Spleen (tissue), 11 donors: ENCODE results near the gene NRL. TPM values are rescaled to one million over a fixed set of nuclear protein-coding genes. Genes with fewer than 3 reads are reported as not detected.

ENCODE experiments used
- DNase-seq: peaks from one replicate; pipeline ENCODE4 v3.0.0-alpha.2; 2020
- H3K27ac ChIP-seq, 8 donors: fragments of 200-600 bp; sonication (generic) in 7 of 8; 1 replicate in 4 of 8; 2 replicates in 4 of 8; pipeline versions ENCODE4 v1.5.0 to v1.8.0; 2016 to 2021; ENCODE audit warnings: inconsistent platforms in 4 of 8, mild to moderate bottlenecking in 4 of 8, moderate library complexity in 1 of 8
- H3K27me3 ChIP-seq, 7 donors: fragments of 200-600 bp; sonication (generic) in 6 of 7; replicated peaks in 1 of 7; 1 replicate in 4 of 7; 2 replicates in 3 of 7; pipeline versions ENCODE4 v1.5.0 to v1.8.0; 2016 to 2021; ENCODE audit warnings: inconsistent platforms in 3 of 7, mild to moderate bottlenecking in 1 of 7
- H3K36me3 ChIP-seq, 6 donors: fragments of 200-600 bp; sonication (generic) in 5 of 6; 1 replicate in 4 of 6; 2 replicates in 2 of 6; pipeline versions ENCODE4 v1.5.0 to v1.8.0; 2016 to 2021; ENCODE audit warnings: inconsistent platforms in 2 of 6
- H3K4me1 ChIP-seq, 6 donors: fragments of 200-600 bp; sonication (generic) in 5 of 6; 1 replicate in 3 of 6; 2 replicates in 3 of 6; pipeline versions ENCODE4 v1.5.0 to v1.8.0; 2016 to 2021; ENCODE audit warnings: inconsistent platforms in 3 of 6
- H3K4me3 ChIP-seq, 8 donors: fragments of 200-600 bp; sonication (generic) in 7 of 8; 1 replicate in 4 of 8; 2 replicates in 4 of 8; pipeline versions ENCODE4 v1.5.0 to v1.8.0; 2016 to 2021; ENCODE audit warnings: inconsistent platforms in 4 of 8, mild to moderate bottlenecking in 4 of 8, moderate library complexity in 2 of 8
- H3K9me3 ChIP-seq, 8 donors: fragments of 200-600 bp; sonication (generic) in 7 of 8; 1 replicate in 4 of 8; 2 replicates in 4 of 8; pipeline versions ENCODE4 v1.5.0 to v1.8.0; 2016 to 2021; ENCODE audit warnings: inconsistent platforms in 4 of 8
- CTCF ChIP-seq, 11 experiments: fragments of 200-600 bp in 7 of 11; fragments of 450-650 bp in 4 of 11; sonication (generic) in 4 of 11; IDR thresholded peaks in 8 of 11; conservative IDR thresholded peaks in 3 of 11; 1 replicate in 7 of 11; 2 replicates in 4 of 11; pipeline versions ENCODE4 v1.4.0 to v1.8.0; 2016 to 2021; ENCODE audit warnings: antibody characterized with exemption in 11 of 11, inconsistent platforms in 4 of 11, mild to moderate bottlenecking in 1 of 11
- POLR2A ChIP-seq, 3 donors: fragments of 450-650 bp; IDR thresholded peaks; one replicate each; pipeline ENCODE4 v1.5.1; 2017; ENCODE audit warnings: antibody characterized with exemption in 3 of 3, mild to moderate bottlenecking in 1 of 3
- POLR2AphosphoS5 ChIP-seq, 3 donors: sonication (generic); formaldehyde crosslinking; IDR thresholded peaks; one replicate each; pipeline ENCODE4 v1.5.1; 2017; ENCODE audit warnings: antibody characterized with exemption in 3 of 3
- WGBS, 5 donors: extraction: QIAGEN DNeasy Blood & Tissue Kit in 3 of 5; methylation state at CpG; one replicate each; pipeline versions ENCODE4 v1.1.5 to v1.1.7; 2013 to 2018; 5-methylcytosine and 5-hydroxymethylcytosine counted together
- intact Hi-C: fragments of 100-400 bp; cut with DNase I; formaldehyde crosslinking; loops from one replicate; pipeline ENCODE4 v1.15.0; 2023; ENCODE audit warnings: low total_unique reads
- polyA plus RNA-seq, 3 donors: library from polyadenylated mRNA; stranded (reverse); fragments of 200-250 nt; gene quantifications; one replicate each; pipeline ENCODE4 v1.2.1, GENCODE V29; 2013
- total RNA-seq, 7 donors: library from RNA; depleted of rRNA in 3 of 7; stranded (reverse); fragments of >200 nt in 3 of 7; fragmentation: NEBNext Ultra II Directional in 4 of 7; extraction: Animal tissue kit (Norgen Biotek cat#: 25700) in 4 of 7; gene quantifications; one replicate each; pipeline versions ENCODE4 v1.1.0 to v1.2.1, GENCODE V29; 2016 to 2021
- donor health status: healthy with polysubstance abuse.
- donor health status: DM: no; HTN: no; CAD: no; lungs with moderate emphysema.
- donor health status: DM: no; HTN: no; CAD: no.
- donor health status: Bipolar disorder and iron deficiency.
- donor health status: healthy.
- donor health status: DM: no; HTN: no; CAD: no.
- donor health status: DM: yes; HTN: yes; CAD: no.

NRL gene
- total and polyA plus RNA-seq, 10 donors: 2.0 to 7.8 (median 4.0) TPM

DNA sequence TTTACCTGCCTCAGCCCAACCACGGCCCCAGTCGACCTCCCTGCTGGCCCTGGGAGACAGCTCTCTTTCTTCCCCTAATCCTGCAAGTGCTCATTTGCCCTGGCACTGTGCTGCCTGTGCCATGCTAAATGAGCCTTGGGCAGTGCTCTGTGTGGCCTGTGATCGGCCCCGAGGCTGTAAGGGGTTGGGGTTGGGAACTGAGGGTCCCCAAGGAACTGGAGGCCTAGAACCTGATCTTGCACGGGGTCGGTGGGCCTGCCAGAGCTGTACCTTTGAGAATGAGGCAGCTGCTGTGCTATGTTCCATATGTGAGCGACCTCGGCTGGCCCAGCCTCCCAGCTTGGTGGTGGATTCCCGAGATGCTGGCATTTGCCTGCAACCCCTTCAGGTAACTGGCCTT lies 35.3 kb upstream of the NRL start:
- H3K27me3 ChIP-seq: no peaks in the 10 kb centered on the region
- H3K4me3 ChIP-seq: no peak overlapping the region
- H3K9me3 ChIP-seq: no peaks in the 10 kb centered on the region
- WGBS, 5 donors: 95 to 98% (median 96%) methylated on average over 8 to 9 of the region's 9 CpGs
- DNase-seq: no peak
- no peak overlapping the region for H3K27ac ChIP-seq
- intact Hi-C loops: no loop called here
- TF ChIP-seq POLR2A (IDR thresholded peaks at IDR 0.05) (no peak), CTCF (IDR thresholded peaks at IDR 0.05 in 8 of 11, conservative IDR thresholded peaks at IDR 0.05 in 3 of 11) (no peak), POLR2AphosphoS5 (IDR thresholded peaks at IDR 0.05) (no peak)
- peaks cover 18 to 61% (median 43%) of the 10 kb centered on the region in 6 donors for H3K4me1 ChIP-seq
- H3K36me3 ChIP-seq: peaks cover 9 to 74% (median 65%) of the 10 kb centered on the region in 6 donors

DNA sequence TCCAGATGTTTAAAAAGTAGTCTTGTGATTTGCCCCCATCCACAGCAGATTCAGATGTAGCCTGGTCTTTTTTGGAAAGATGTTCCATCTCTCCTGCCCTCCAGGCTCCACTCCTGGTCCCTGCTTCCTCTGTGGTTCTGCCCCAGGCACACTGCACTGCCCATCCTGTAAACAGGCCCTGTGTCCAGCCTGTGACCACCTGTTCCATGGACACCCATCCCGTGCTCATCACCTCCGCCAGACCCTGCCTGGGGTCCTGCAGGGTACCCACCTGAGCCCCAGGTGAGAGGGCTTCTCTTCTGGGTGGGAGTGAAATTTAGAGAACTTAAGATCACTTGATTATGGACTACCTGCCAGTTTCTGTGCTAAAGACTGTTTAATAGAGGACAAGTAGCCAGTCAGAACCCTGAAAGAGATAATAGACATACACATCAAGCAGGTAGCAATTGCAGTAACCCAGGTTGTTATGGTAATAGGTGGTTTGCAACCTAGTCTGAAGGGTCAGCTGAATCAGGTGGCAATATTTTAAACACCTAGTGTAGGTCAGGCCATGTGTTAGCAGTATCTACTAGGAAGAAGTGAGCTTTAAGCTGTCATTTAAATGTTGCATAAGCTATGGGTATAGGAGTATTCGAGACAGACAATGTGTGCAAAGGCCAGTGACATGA lies 34.7 kb upstream of the NRL start:
- H3K4me3 ChIP-seq: no peak overlapping the region
- no peaks in the 10 kb centered on the region for H3K27me3 ChIP-seq
- peaks cover 9 to 74% (median 62%) of the 10 kb centered on the region in 6 donors for H3K36me3 ChIP-seq
- no peak for TF ChIP-seq POLR2AphosphoS5 (IDR thresholded peaks at IDR 0.05)
- DNase-seq: no peak
- intact Hi-C loops: no loop called here
- H3K4me1 ChIP-seq: peaks cover 24 to 61% (median 48%) of the 10 kb centered on the region in 6 donors
- no peak overlapping the region for H3K27ac ChIP-seq
- H3K9me3 ChIP-seq: no peaks in the 10 kb centered on the region
- 92 to 98% (median 95%) methylated on average over 3 of the region's 3 CpGs for WGBS, 5 donors

- intact Hi-C loops: no loop called here
- H3K27ac ChIP-seq: peak overlapping the region; percentile 79 to 99 (median 96)
- no peaks in the 10 kb centered on the region for H3K9me3 ChIP-seq
- H3K4me3 ChIP-seq: peak overlapping the region; percentile 76 to 99 (median 95)
- 6 to 9% (median 8%) methylated on average over 18 to 29 of the region's 29 CpGs for WGBS, 5 donors
- no peak for DNase-seq
- no peaks in the 10 kb centered on the region for H3K27me3 ChIP-seq
- H3K4me1 ChIP-seq: peaks cover 25 to 76% (median 55%) of the 10 kb centered on the region in 6 donors
- TF ChIP-seq POLR2A (IDR thresholded peaks at IDR 0.05) (no peak), CTCF (IDR thresholded peaks at IDR 0.05 in 8 of 11, conservative IDR thresholded peaks at IDR 0.05 in 3 of 11) (no peak), POLR2AphosphoS5 (IDR thresholded peaks at IDR 0.05) (no peak)
- peaks cover 9 to 74% (median 59%) of the 10 kb centered on the region in 6 donors for H3K36me3 ChIP-seq
Measured at GRCh38 chr14:24147761-24148428, 33.1 kb upstream of the NRL start.

- WGBS, 5 donors: 0 to 1% (median 1%) methylated on average over 25 to 57 of the region's 57 CpGs
- intact Hi-C loops: no loop called here
- TF ChIP-seq CTCF (IDR thresholded peaks at IDR 0.05 in 8 of 11, conservative IDR thresholded peaks at IDR 0.05 in 3 of 11): peak in 2 of 11 experiments; percentile 14 to 39
- TF ChIP-seq POLR2AphosphoS5 (IDR thresholded peaks at IDR 0.05): peak; percentile 81 to 85 (median 84)
- TF ChIP-seq POLR2A (IDR thresholded peaks at IDR 0.05): no peak
- Histone ChIP-seq H3K27me3 (no peaks in the 10 kb centered on the region), H3K4me1 (peaks cover 27 to 83% (median 62%) of the 10 kb centered on the region in 6 donors), H3K36me3 (peaks cover 9 to 74% (median 53%) of the 10 kb centered on the region in 6 donors), H3K27ac (peak within 1 kb of the TSS; percentile 89 to 99 (median 96)), H3K4me3 (peak within 1 kb of the TSS; percentile 76 to 99 (median 95)), H3K9me3 (no peaks in the 10 kb centered on the region)
- DNase-seq: peak; percentile 99
Measured at GRCh38 chr14:24146978-24147760, 32.4 kb upstream of the NRL start, which contains the start of gene RNF31. RNF31 (plus strand) TSS chr14:24147498; CDS start chr14:24147699, 201 bp downstream.
